Activated CD8-positive, alpha-beta memory T cell treated with anti-CD3 and anti-CD28 coated beads, Interleukin-2, amount 10 ng/mL, durations not matched to agents 7 days and 5 days (primary cell): Measurements from ENCODE around the gene GRB7. TPM values are rescaled to one million over a fixed set of nuclear protein-coding genes. Genes with fewer than 3 reads are reported as not detected.

ENCODE experiments used
- microRNA-seq: library from miRNA; unstranded; fragments of <30 nt; microRNA quantifications from one replicate; pipeline ENCODE4 v1.2.0, GENCODE V29; 2022
- total RNA-seq, 2 experiments: library from RNA; stranded (reverse); gene quantifications; one replicate each; pipeline ENCODE4 v1.2.3, GENCODE V29; 2021

The GRB7 gene
- total RNA-seq, 2 experiments from 2014 or later = 0.19 TPM; not detected in 1

Small RNAs within 50 kb of the gene (microRNA-seq; reads per million reads assigned to microRNA genes)
- gene MIR4728 = not detected

Other genes starting within 250 kb of the GRB7 start
- gene NEUROD2, start 130.0 kb upstream of the GRB7 start, total RNA-seq = not detected
- not detected for gene PPP1R1B, start 111.0 kb upstream of the GRB7 start, total RNA-seq
- 10 to 100 TPM; 70.5 to 75.7 TPM for gene STARD3, start 100.8 kb upstream of the GRB7 start, total RNA-seq
- gene TCAP, start 72.6 kb upstream of the GRB7 start, total RNA-seq = 1 to 10 TPM; 1.1 to 1.3 TPM
- gene PNMT, start 69.5 kb upstream of the GRB7 start, total RNA-seq = not detected
- 10 to 100 TPM; 10.5 to 13.8 TPM for gene PGAP3, start 49.9 kb upstream of the GRB7 start, total RNA-seq
- gene ERBB2, start 37.9 kb upstream of the GRB7 start, total RNA-seq = 1 to 10 TPM; 3.5 to 4.7 TPM
- gene MIEN1, start 7.4 kb upstream of the GRB7 start, total RNA-seq = 10 to 100 TPM; 45.9 to 46.8 TPM
- 100 to 1,000 TPM in 1 of 2 experiments, 10 to 100 TPM in 1; 70.8 to 119 TPM for gene IKZF3, start 126.4 kb downstream of the GRB7 start, total RNA-seq
- gene ZPBP2, start 130.3 kb downstream of the GRB7 start, total RNA-seq = under 1 TPM in 1 of 2 experiments, not detected in 1; 0.19 TPM
- gene GSDMB, start 180.7 kb downstream of the GRB7 start, total RNA-seq = 10 to 100 TPM; 37.8 to 51.0 TPM
- 100 to 1,000 TPM; 111 to 131 TPM for gene ORMDL3, start 189.7 kb downstream of the GRB7 start, total RNA-seq
- gene LRRC3C, start 189.8 kb downstream of the GRB7 start, total RNA-seq = not detected
- not detected for gene GSDMA, start 225.1 kb downstream of the GRB7 start, total RNA-seq
- 100 to 1,000 TPM; 106 to 138 TPM for gene PSMD3, start 242.9 kb downstream of the GRB7 start, total RNA-seq